BLaER1 (cell line): ENCODE measurements around the gene PSMA7.
A peak's percentile ranks its signal among the peaks of the same experiment; 100 is the strongest.

Source experiments
- H3K27ac ChIP-seq: shearing (Covaris generic); formaldehyde crosslinking; 2 replicates; pipeline ENCODE4 v1.8.1; 2022
- H3K27me3 ChIP-seq: shearing (Covaris generic); formaldehyde crosslinking; 2 replicates; pipeline ENCODE4 v1.8.1; 2022
- H3K36me3 ChIP-seq: shearing (Covaris generic); formaldehyde crosslinking; 2 replicates; pipeline ENCODE4 v1.8.1; 2022
- H3K4me1 ChIP-seq: shearing (Covaris generic); formaldehyde crosslinking; 2 replicates; pipeline ENCODE4 v1.8.1; 2022
- H3K4me2 ChIP-seq: shearing (Covaris generic); formaldehyde crosslinking; 2 replicates; pipeline ENCODE4 v1.8.1; 2022
- H3K4me3 ChIP-seq: shearing (Covaris generic); formaldehyde crosslinking; 2 replicates; pipeline ENCODE4 v1.8.1; 2022
- H3K9ac ChIP-seq: shearing (Covaris generic); formaldehyde crosslinking; 2 replicates; pipeline ENCODE4 v1.8.1; 2022
- H3K9me3 ChIP-seq: shearing (Covaris generic); formaldehyde crosslinking; 2 replicates; pipeline ENCODE4 v1.8.1; 2022
- H4K20me1 ChIP-seq: shearing (Covaris generic); formaldehyde crosslinking; 2 replicates; pipeline ENCODE4 v1.8.1; 2022
- Cebpa-rat ChIP-seq: shearing (Covaris generic); IDR thresholded peaks from 2 replicates; pipeline ENCODE4 v1.8.1; 2022

Gene PSMA7

GRCh38 chr20:62162765-62163484, 19.7 kb upstream of the PSMA7 start:
- TF ChIP-seq Cebpa-rat = no peak
- Histone ChIP-seq H3K4me1 (peaks cover 19% of the 10 kb centered on the region), H3K36me3 (peaks cover 95% of the 10 kb centered on the region), H3K9ac (no peak overlapping the region), H4K20me1 (peaks cover 35% of the 10 kb centered on the region), H3K4me3 (no peak overlapping the region), H3K9me3 (no peaks in the 10 kb centered on the region), H3K27ac (no peak overlapping the region), H3K27me3 (no peaks in the 10 kb centered on the region), H3K4me2 (no peak overlapping the region)

- TF ChIP-seq Cebpa-rat = no peak
- H3K27me3 ChIP-seq = no peaks in the 10 kb centered on the region
- H4K20me1 ChIP-seq = peaks cover 51% of the 10 kb centered on the region
- no peak overlapping the region for H3K27ac ChIP-seq
- H3K9ac ChIP-seq = no peak overlapping the region
- peaks cover 80% of the 10 kb centered on the region for H3K36me3 ChIP-seq
- no peak overlapping the region for H3K4me2 ChIP-seq
- no peak overlapping the region for H3K4me3 ChIP-seq
- peaks cover 35% of the 10 kb centered on the region for H3K4me1 ChIP-seq
- H3K9me3 ChIP-seq = no peaks in the 10 kb centered on the region
These were observed 18.2 kb upstream of the PSMA7 start for GRCh38 chr20:62161347-62161746.

- Histone ChIP-seq H3K4me1 (peaks cover 40% of the 10 kb centered on the region), H3K27me3 (no peaks in the 10 kb centered on the region), H4K20me1 (peaks cover 56% of the 10 kb centered on the region), H3K9me3 (no peaks in the 10 kb centered on the region), H3K4me3 (no peak overlapping the region), H3K4me2 (no peak overlapping the region), H3K27ac (no peak overlapping the region), H3K36me3 (peaks cover 75% of the 10 kb centered on the region), H3K9ac (no peak overlapping the region)
- no peak for TF ChIP-seq Cebpa-rat
These were observed 17.7 kb upstream of the PSMA7 start for GRCh38 chr20:62160876-62161275.

- TF ChIP-seq Cebpa-rat = no peak
- H3K27ac ChIP-seq = no peak overlapping the region
These were observed 17.1 kb upstream of the PSMA7 start for GRCh38 chr20:62160253-62160652.

GRCh38 chr20:62159839-62160238, 16.6 kb upstream of the PSMA7 start:
- Histone ChIP-seq H3K36me3 (peaks cover 68% of the 10 kb centered on the region), H3K4me3 (no peak overlapping the region), H3K9me3 (no peaks in the 10 kb centered on the region), H3K4me2 (no peak overlapping the region), H3K4me1 (peaks cover 50% of the 10 kb centered on the region), H4K20me1 (peaks cover 66% of the 10 kb centered on the region), H3K27me3 (no peaks in the 10 kb centered on the region), H3K9ac (no peak overlapping the region), H3K27ac (no peak overlapping the region)
- TF ChIP-seq Cebpa-rat = no peak

More at GRCh38 chr20:62160253-62160652, 17.1 kb upstream of the PSMA7 start:
- Histone ChIP-seq H3K36me3 (peaks cover 69% of the 10 kb centered on the region), H4K20me1 (peaks cover 62% of the 10 kb centered on the region), H3K27me3 (no peaks in the 10 kb centered on the region), H3K9ac (no peak overlapping the region), H3K4me1 (peaks cover 46% of the 10 kb centered on the region), H3K4me3 (no peak overlapping the region), H3K9me3 (no peaks in the 10 kb centered on the region), H3K4me2 (no peak overlapping the region)

- Histone ChIP-seq H3K27ac (peak overlapping the region; percentile 30), H3K27me3 (no peaks in the 10 kb centered on the region), H4K20me1 (peaks cover 69% of the 10 kb centered on the region), H3K4me2 (peak overlapping the region; percentile 80), H3K9ac (peak overlapping the region; percentile 61), H3K4me3 (no peak overlapping the region), H3K4me1 (peaks cover 56% of the 10 kb centered on the region), H3K36me3 (peaks cover 68% of the 10 kb centered on the region), H3K9me3 (no peaks in the 10 kb centered on the region)
- no peak for TF ChIP-seq Cebpa-rat
These were observed 15.9 kb upstream of the PSMA7 start for GRCh38 chr20:62159052-62159451.

GRCh38 chr20:62158541-62158940, 15.3 kb upstream of the PSMA7 start:
- Histone ChIP-seq H3K4me3 (no peak overlapping the region), H3K4me2 (peak overlapping the region; percentile 80), H4K20me1 (peaks cover 74% of the 10 kb centered on the region), H3K27ac (peak overlapping the region; percentile 30), H3K9ac (peak overlapping the region; percentile 61), H3K9me3 (peaks cover 2% of the 10 kb centered on the region), H3K27me3 (no peaks in the 10 kb centered on the region), H3K4me1 (peaks cover 56% of the 10 kb centered on the region), H3K36me3 (peaks cover 68% of the 10 kb centered on the region)
- TF ChIP-seq Cebpa-rat = no peak

GRCh38 chr20:62158088-62158400, 14.8 kb upstream of the PSMA7 start:
- Histone ChIP-seq H3K4me2 (peak overlapping the region; percentile 80), H3K9ac (no peak overlapping the region), H3K4me1 (peaks cover 56% of the 10 kb centered on the region), H3K4me3 (no peak overlapping the region), H3K36me3 (peaks cover 68% of the 10 kb centered on the region), H4K20me1 (peaks cover 79% of the 10 kb centered on the region), H3K9me3 (peaks cover 7% of the 10 kb centered on the region), H3K27me3 (no peaks in the 10 kb centered on the region), H3K27ac (no peak overlapping the region)
- TF ChIP-seq Cebpa-rat = no peak

- Histone ChIP-seq H3K36me3 (peaks cover 68% of the 10 kb centered on the region), H3K4me2 (peak overlapping the region; percentile 80), H3K9ac (no peak overlapping the region), H3K27me3 (no peaks in the 10 kb centered on the region), H3K27ac (peak overlapping the region; percentile 10; the same call in 1 of the 2 replicates), H3K4me1 (peaks cover 56% of the 10 kb centered on the region), H3K9me3 (peaks cover 12% of the 10 kb centered on the region), H4K20me1 (peaks cover 85% of the 10 kb centered on the region), H3K4me3 (no peak overlapping the region)
- TF ChIP-seq Cebpa-rat = no peak
These were observed 14.3 kb upstream of the PSMA7 start for GRCh38 chr20:62157387-62158087.
